K562 (cell line): ENCODE measurements around the gene SAFB. TPM values are rescaled to one million over a fixed set of nuclear protein-coding genes. Genes with fewer than 3 reads are reported as not detected.
A peak's percentile ranks its signal among the peaks of the same experiment; 100 is the strongest.

ENCODE experiments used
- ATAC-seq: fragments of 200-7000 bp; cut with Tn5 transposase; 3 replicates; pipeline ENCODE4 v1.9.1; 2020; ENCODE audit warnings: moderate library complexity
- BruUV-seq: library from RNA; stranded (reverse); fragments of 400-500 nt; replicated peaks from 2 replicates; lab custom pipeline; 2021; lab: Mats Ljungman, UMichigan
- CTCF ChIA-PET: fragments of 300-600 bp; formaldehyde crosslinking; extraction: SDS; loops from one replicate; lab custom pipeline; 2021; ENCODE audit warnings: low intra/inter-chr PET ratio; lab: Yijun Ruan, JAX
- POLR2A ChIA-PET: fragments of 300-600, 350-650 bp; sonication (Branson Sonifier 250); formaldehyde crosslinking; extraction: SDS; loops from one replicate; lab custom pipeline; 2021; ENCODE audit warnings: antibody characterized with exemption, inconsistent platforms; lab: Yijun Ruan, JAX
- DNase-seq, 4 experiments: peaks; one replicate each; pipeline versions ENCODE4 v3.0.0 to v3.0.0-alpha.2; 2011 to 2018; ENCODE audit warnings: low spot score in 3 of 4, mixed read lengths in 3 of 4; ENCODE audit errors: extremely low read depth in 1 of 4
- FAIRE-seq: peaks from 2 replicates; lab custom pipeline; 2011; peaks lifted over from hg19 to GRCh38; lab: Jason Lieb, UNC
- H2AFZ ChIP-seq: 2 replicates; pipeline ENCODE4 v1.6.0; 2011; ENCODE audit warnings: low read depth, low read length, control low read depth, inconsistent platforms
- H3K27ac ChIP-seq: fragments of 200-600 bp; 3 replicates; pipeline ENCODE4 v1.8.0; 2011; ENCODE audit warnings: low read depth, mild to moderate bottlenecking, control low read depth, inconsistent platforms, low read length, moderate library complexity, mixed read lengths; ENCODE audit errors: extremely low read depth
- H3K27me3 ChIP-seq, 2 experiments: fragments of 300-600 bp in 1 of 2; 2 replicates in 1 of 2; 3 replicates in 1 of 2; pipeline versions ENCODE4 v1.6.0 to v1.8.0; 2011; ENCODE audit warnings: inconsistent platforms in 2 of 2, low read length in 2 of 2, mild to moderate bottlenecking in 1 of 2, mixed read lengths in 1 of 2, moderate library complexity in 1 of 2; ENCODE audit not compliant: control insufficient read depth in 2 of 2, insufficient read depth in 2 of 2
- H3K36me3 ChIP-seq: fragments of 300-600 bp; 3 replicates; pipeline ENCODE4 v1.8.0; 2011; ENCODE audit warnings: mild to moderate bottlenecking, low read length, inconsistent platforms; ENCODE audit not compliant: control insufficient read depth, insufficient read depth
- H3K4me1 ChIP-seq, 2 experiments: fragments of 200-600 bp in 1 of 2; replicated peaks in 1 of 2; 2 replicates in 1 of 2; 3 replicates in 1 of 2; pipeline versions ENCODE4 v1.5.1 to v1.8.0; 2011; ENCODE audit warnings: inconsistent platforms in 2 of 2, low read length in 2 of 2, mild to moderate bottlenecking in 1 of 2, mixed read lengths in 1 of 2, moderate library complexity in 1 of 2; ENCODE audit not compliant: control insufficient read depth in 2 of 2, insufficient read depth in 2 of 2
- H3K4me2 ChIP-seq: 2 replicates; pipeline ENCODE4 v1.6.1; 2011; ENCODE audit warnings: low read length, control low read depth, inconsistent platforms, mixed read lengths; ENCODE audit not compliant: insufficient read depth
- H3K4me3 ChIP-seq: fragments of 200-600 bp; sonication (generic), shearing (Covaris generic); 2 replicates; pipeline ENCODE4 v1.5.1; 2016; ENCODE audit warnings: control low read depth, inconsistent platforms
- H3K79me2 ChIP-seq: fragments of 200-600 bp; 3 replicates; pipeline ENCODE4 v1.8.0; 2011; ENCODE audit warnings: low read length, inconsistent platforms; ENCODE audit not compliant: control insufficient read depth, insufficient read depth
- H3K9ac ChIP-seq, 2 experiments: 2 replicates each; pipeline versions ENCODE4 v1.6.0 to v1.6.1; 2011; ENCODE audit warnings: low read depth in 2 of 2, low read length in 2 of 2, control low read depth in 1 of 2, inconsistent platforms in 1 of 2, mild to moderate bottlenecking in 1 of 2, mixed read lengths in 1 of 2; ENCODE audit not compliant: insufficient read depth in 1 of 2
- H3K9me1 ChIP-seq: one replicate; pipeline ENCODE4 v1.6.0; 2011; ENCODE audit warnings: inconsistent platforms, mild to moderate bottlenecking, low read length, moderate library complexity; ENCODE audit not compliant: control insufficient read depth, insufficient read depth
- H3K9me3 ChIP-seq: replicated peaks from 2 replicates; pipeline ENCODE4 v1.5.1; 2011; ENCODE audit warnings: low read depth, low read length, inconsistent platforms; ENCODE audit not compliant: control insufficient read depth, insufficient read depth
- H4K20me1 ChIP-seq: replicated peaks from 2 replicates; pipeline ENCODE4 v1.6.1; 2011; ENCODE audit warnings: low read length, inconsistent platforms, mixed read lengths; ENCODE audit not compliant: control insufficient read depth, insufficient read depth
- ATF3 ChIP-seq, 2 experiments: fragments of 450-650 bp in 1 of 2; sonication (generic) in 1 of 2; formaldehyde crosslinking in 1 of 2; IDR thresholded peaks in 1 of 2; conservative IDR thresholded peaks in 1 of 2; 2 replicates each; pipeline versions ENCODE4 v1.6.1 to v1.8.1; 2016 to 2023; ENCODE audit warnings: mild to moderate bottlenecking in 2 of 2, moderate library complexity in 2 of 2, inconsistent platforms in 1 of 2, missing genetic modification reagents in 1 of 2
- ETS2 ChIP-seq: IDR thresholded peaks from 2 replicates; pipeline ENCODE4 v1.6.1; 2016; ENCODE audit warnings: borderline replicate concordance, missing genetic modification characterization, mild to moderate bottlenecking, moderate library complexity, missing compliant biosample characterization; ENCODE audit not compliant: poor library complexity, severe bottlenecking
- HEY1 ChIP-seq: fragments of 250-450 bp; sonication (Bioruptor Pico); IDR thresholded peaks from 2 replicates; pipeline ENCODE4 v1.5.0; 2020; ENCODE audit warnings: mild to moderate bottlenecking, moderate library complexity, borderline replicate concordance
- HMBOX1 ChIP-seq: sonication (generic); IDR thresholded peaks from 2 replicates; pipeline ENCODE4 v1.6.1; 2016
- MAX ChIP-seq: sonication (generic); formaldehyde crosslinking; IDR thresholded peaks from 2 replicates; pipeline ENCODE4 v1.9.0; 2022; ENCODE audit warnings: mild to moderate bottlenecking, missing genetic modification reagents
- PCBP2 ChIP-seq: fragments of 200-400 bp; formaldehyde crosslinking; IDR thresholded peaks from 2 replicates; pipeline ENCODE4 v1.6.1; 2018; ENCODE audit warnings: low read length, low read depth, mild to moderate bottlenecking, moderate library complexity; ENCODE audit not compliant: poor library complexity, severe bottlenecking
- SUPT5H ChIP-seq: fragments of 450-650 bp; IDR thresholded peaks from 2 replicates; pipeline ENCODE4 v1.6.1; 2016
- THRB ChIP-seq: fragments of 450-650 bp; formaldehyde crosslinking; conservative IDR thresholded peaks from 2 replicates; pipeline ENCODE4 v1.4.0; 2022; ENCODE audit warnings: mild to moderate bottlenecking, missing genetic modification characterization
- XRCC4 ChIP-seq: IDR thresholded peaks from one replicate; pipeline ENCODE4 v1.6.1; 2011; ENCODE audit not compliant: insufficient read depth, insufficient read length; ENCODE audit errors: extremely low read depth
- ZFP1 ChIP-seq: fragments of 450-650 bp; formaldehyde crosslinking; IDR thresholded peaks from 2 replicates; pipeline ENCODE4 v1.4.0; 2020; ENCODE audit warnings: mild to moderate bottlenecking, mixed read lengths
- ZNF253 ChIP-seq: fragments of 250-450 bp; sonication (Bioruptor Pico); conservative IDR thresholded peaks from 2 replicates; pipeline ENCODE4 v1.6.1; 2021; ENCODE audit warnings: mild to moderate bottlenecking
- WGBS: fragments of 100-300 bp; shearing (Covaris generic); methylation state at CpG from one replicate; pipeline ENCODE4 v1.1.6; 2016; ENCODE audit warnings: low coverage, mixed read lengths; ENCODE audit not compliant: insufficient coverage; ENCODE audit errors: missing lambda C conversion rate; 5-methylcytosine and 5-hydroxymethylcytosine counted together
- in situ Hi-C: fragments of 300-500 bp; cut with MboI; formaldehyde crosslinking; loops from 4 replicates; pipeline ENCODE4 v1.15.0; 2018; ENCODE audit warnings: inconsistent platforms, mixed read lengths
- intact Hi-C: fragments of 100-400 bp; cut with micrococcal nuclease; formaldehyde crosslinking; loops from 2 replicates; pipeline ENCODE4 v1.14.2; 2022
- polyA plus RNA-seq, 8 experiments: library from polyadenylated mRNA; depleted of rRNA in 4 of 8; stranded (reverse) in 5 of 8; unstranded in 3 of 8; fragments of >200 nt; fragmentation: Nextera tagmentation in 2 of 8; fragmentation: Illumina TruSeq in 1 of 8; extraction: Ambion mirVana in 2 of 8; extraction: Trizol in 1 of 8; gene quantifications; 2 replicates each; pipeline versions ENCODE4 v1.2.1 to v1.2.3, GENCODE V29; 2011 to 2014; ENCODE audit warnings: inconsistent platforms in 1 of 8, missing spikeins in 1 of 8
- total RNA-seq, 7 experiments: library from RNA; depleted of rRNA in 6 of 7; stranded (reverse); fragments of >200 nt in 6 of 7; fragmentation: Illumina TruSeq in 2 of 7; extraction: Trizol in 2 of 7; gene quantifications; 2 replicates each; pipeline versions ENCODE4 v1.2.1 to v1.2.3, GENCODE V29; 2011 to 2021; ENCODE audit warnings: low replicate concordance in 1 of 7

The SAFB gene
- total and polyA plus RNA-seq, 9 of the 15 experiments (the other 6 are each of a cell fraction or from before 2014, with no cell fraction given): 1.1 to 151 (median 83.1) TPM

DNA sequence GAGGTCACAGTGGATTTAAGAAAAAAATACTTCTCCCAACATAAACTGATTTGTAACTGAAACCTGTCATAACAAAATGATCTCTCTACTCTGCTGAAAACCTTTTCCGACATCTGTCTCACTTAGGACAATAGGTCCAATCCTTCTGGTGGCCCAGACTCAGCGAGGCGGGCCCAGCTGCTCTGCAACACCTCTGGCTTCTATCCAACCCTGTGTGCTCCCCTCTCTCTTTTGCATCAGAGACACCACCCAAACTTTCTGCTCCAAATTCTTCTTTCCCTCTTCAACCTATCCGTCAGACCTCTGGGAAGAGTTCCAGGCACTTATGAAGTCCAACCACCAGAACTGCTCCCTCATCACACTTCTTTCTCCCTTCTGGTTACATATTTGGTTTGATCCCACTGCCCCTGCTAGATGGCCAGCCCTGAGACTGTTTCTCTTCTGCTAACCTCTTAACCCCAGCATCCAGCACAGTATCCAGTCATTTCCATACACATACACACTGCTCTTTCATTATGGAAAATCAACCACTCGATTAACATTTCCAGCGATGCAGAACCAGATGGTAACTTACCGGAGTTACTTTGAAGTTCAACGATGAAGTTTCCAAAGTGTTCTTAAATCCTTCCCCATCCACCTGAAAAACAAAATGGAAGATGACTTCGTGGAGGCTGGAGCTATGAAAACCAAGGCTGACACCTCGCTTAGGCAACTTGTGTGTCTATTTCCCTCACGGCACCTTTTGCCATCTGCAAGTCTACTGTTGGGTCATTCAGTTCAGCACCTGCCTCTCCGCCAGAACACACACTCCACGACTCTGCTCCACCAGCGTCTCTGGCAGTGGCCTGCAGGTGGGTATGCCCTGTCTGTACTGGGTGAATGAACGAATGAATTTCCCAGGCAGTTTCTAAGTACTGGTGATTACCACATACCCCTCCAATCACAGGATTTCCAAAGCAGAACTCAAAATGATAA, 9.7 kb upstream of the SAFB start:
- H4K20me1 ChIP-seq: 0 out of 2 replicates have a peak, but pooled peaks cover 4% of the 10 kb centered on the region
- DNase-seq: no peak
- H3K79me2 ChIP-seq: peaks cover 40% of the 10 kb centered on the region
- no peak for ATAC-seq
- H3K36me3 ChIP-seq: peaks cover 91% of the 10 kb centered on the region
- no peak overlapping the region for H3K9ac ChIP-seq
- 96% methylated on average over 15 of the region's 15 CpGs for WGBS
- H2AFZ ChIP-seq: no peak overlapping the region
- no peak overlapping the region for H3K4me3 ChIP-seq
- in situ Hi-C loops: no loop called here
- no peaks in the 10 kb centered on the region for H3K4me1 ChIP-seq
- POLR2A ChIA-PET: interaction anchor here (1.3 to 1.9 kb wide), 2 partner anchors 9 to 66 kb away, joined by 3 to 19 read pairs; partner anchors contain the start of genes SAFB and SAFB2
- no peak overlapping the region for H3K4me2 ChIP-seq
- TF ChIP-seq ZNF253 (CRISPR knock-in tag) (no peak), HEY1 (CRISPR knock-in tag) (no peak), MAX (CRISPR knock-in tag) (no peak), ATF3 (IDR thresholded peaks at IDR 0.05) (no peak), ATF3 (CRISPR knock-in tag; conservative IDR thresholded peaks at IDR 0.05) (no peak), THRB (CRISPR knock-in tag) (0 out of 2 replicates have a peak, but pooled peaks have one; percentile 29), PCBP2 (no peak), HMBOX1 (no peak), XRCC4 (no peak), ZFP1 (CRISPR knock-in tag) (no peak), ETS2 (tag) (no peak), SUPT5H (0 out of 2 replicates have a peak, but pooled peaks have one; percentile 15)
- no peaks in the 10 kb centered on the region for H3K9me3 ChIP-seq
- H3K27ac ChIP-seq: no peak overlapping the region
- no TSS peak for BruUV-seq
- no peaks in the 10 kb centered on the region for H3K27me3 ChIP-seq
- FAIRE-seq: peak; percentile 66
- intact Hi-C loops: no loop called here
- H3K9me1 ChIP-seq: no peaks in the 10 kb centered on the region
- CTCF ChIA-PET: no interaction called here
